Prostate gland (tissue), 2 donors: Measurements from ENCODE around the gene DRC3.

ENCODE experiments used
- CTCF ChIP-seq, 4 experiments: fragments of 200-600 bp in 2 of 4; fragments of 450-650 bp in 2 of 4; sonication (generic) in 2 of 4; IDR thresholded peaks; 1 replicate in 3 of 4; 2 replicates in 1 of 4; pipeline ENCODE4 v1.5.1; 2016 to 2019; ENCODE audit warnings: antibody characterized with exemption in 4 of 4, mild to moderate bottlenecking in 2 of 4, moderate library complexity in 2 of 4
- POLR2A ChIP-seq: fragments of 450-650 bp; IDR thresholded peaks from one replicate; pipeline ENCODE4 v1.6.1; 2016; ENCODE audit warnings: antibody characterized with exemption, mild to moderate bottlenecking
- POLR2AphosphoS5 ChIP-seq: sonication (generic); formaldehyde crosslinking; IDR thresholded peaks from one replicate; pipeline ENCODE4 v1.6.1; 2017; ENCODE audit warnings: antibody characterized with exemption

- TF ChIP-seq POLR2A (no peak), CTCF (IDR thresholded peaks at IDR 0.05) (no peak), POLR2AphosphoS5 (no peak)
Measured at GRCh38 chr17:18006495-18007239, 34.0 kb downstream of the DRC3 start.
